ENCODE measurements around the gene SERPINA12. TPM values are rescaled to one million over a fixed set of nuclear protein-coding genes. Genes with fewer than 3 reads are reported as not detected.

The SERPINA12 gene
- total RNA-seq, 1 donor from 2014 or later = not detected

DNA sequence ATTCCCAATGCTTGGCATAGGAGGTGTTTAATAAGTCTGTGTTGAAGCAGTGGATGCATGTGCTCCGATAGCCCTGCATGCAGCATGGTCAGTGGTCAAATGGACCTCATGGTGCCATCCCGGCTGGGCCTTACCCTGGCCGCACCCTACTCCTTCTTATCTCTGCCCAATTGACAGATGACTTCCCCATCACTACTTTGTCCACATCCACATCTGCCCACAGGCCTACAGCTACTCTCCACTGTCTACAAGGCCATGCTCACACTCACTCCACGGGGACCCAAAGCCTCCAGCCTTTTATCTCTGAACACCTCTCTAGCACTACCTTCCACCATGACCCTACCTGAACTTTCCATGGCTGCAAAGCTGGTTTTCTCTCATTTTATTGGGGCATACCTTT lies 68.1 kb downstream of the SERPINA12 start:
- Histone ChIP-seq H3K27ac (no peak overlapping the region), H3K4me3 (no peak overlapping the region), H3K9me3 (no peaks in the 10 kb centered on the region), H3K36me3 (no peaks in the 10 kb centered on the region), H3K4me1 (no peaks in the 10 kb centered on the region), H3K27me3 (ENCODE audit: low read depth) (peaks cover 11% of the 10 kb centered on the region)
- intact Hi-C loops (cut with DNase I) = no loop called here
- no peak for DNase-seq
- ATAC-seq = no peak
- TF ChIP-seq, protein P1, sequence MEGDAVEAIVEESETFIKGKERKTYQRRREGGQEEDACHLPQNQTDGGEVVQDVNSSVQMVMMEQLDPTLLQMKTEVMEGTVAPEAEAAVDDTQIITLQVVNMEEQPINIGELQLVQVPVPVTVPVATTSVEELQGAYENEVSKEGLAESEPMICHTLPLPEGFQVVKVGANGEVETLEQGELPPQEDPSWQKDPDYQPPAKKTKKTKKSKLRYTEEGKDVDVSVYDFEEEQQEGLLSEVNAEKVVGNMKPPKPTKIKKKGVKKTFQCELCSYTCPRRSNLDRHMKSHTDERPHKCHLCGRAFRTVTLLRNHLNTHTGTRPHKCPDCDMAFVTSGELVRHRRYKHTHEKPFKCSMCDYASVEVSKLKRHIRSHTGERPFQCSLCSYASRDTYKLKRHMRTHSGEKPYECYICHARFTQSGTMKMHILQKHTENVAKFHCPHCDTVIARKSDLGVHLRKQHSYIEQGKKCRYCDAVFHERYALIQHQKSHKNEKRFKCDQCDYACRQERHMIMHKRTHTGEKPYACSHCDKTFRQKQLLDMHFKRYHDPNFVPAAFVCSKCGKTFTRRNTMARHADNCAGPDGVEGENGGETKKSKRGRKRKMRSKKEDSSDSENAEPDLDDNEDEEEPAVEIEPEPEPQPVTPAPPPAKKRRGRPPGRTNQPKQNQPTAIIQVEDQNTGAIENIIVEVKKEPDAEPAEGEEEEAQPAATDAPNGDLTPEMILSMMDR (IDR thresholded peaks at IDR 0.05) = no peak

DNA sequence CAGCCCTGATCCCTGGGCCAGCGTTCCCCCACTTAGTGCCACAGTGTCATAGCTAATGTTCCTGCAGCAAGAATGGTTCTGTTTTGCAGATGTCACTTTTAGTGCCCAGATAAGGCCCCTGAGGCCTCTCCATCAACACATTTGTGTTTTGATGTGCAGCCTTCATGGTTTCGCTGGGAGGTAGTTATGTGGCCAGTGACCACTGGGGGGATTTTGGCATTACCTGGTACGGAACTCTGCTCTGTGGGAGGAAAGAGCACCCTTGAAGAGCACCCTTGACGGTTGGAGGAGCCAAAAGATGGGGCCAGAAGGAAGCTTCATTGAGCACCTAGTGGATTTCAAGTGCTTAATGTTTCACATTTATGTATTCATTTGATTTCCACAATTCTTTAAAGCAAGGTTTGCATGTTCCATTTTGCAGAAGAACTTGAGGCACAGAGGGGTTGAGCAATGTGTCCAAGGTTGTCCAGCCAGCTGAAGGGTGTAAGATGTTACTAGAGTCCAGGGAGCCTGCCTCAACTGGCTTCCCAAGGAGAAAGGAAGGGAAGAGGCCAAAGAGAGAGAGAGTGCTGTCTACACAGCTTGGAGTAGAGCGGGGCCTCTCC lies 69.7 kb downstream of the SERPINA12 start:
- H3K9me3 ChIP-seq = no peaks in the 10 kb centered on the region
- TF ChIP-seq, protein P1 (IDR thresholded peaks at IDR 0.05) = no peak
- intact Hi-C loops (cut with DNase I) = no loop called here
- ATAC-seq (no peak), DNase-seq (no peak)
- H3K27me3 ChIP-seq (ENCODE audit: low read depth) = peaks cover 11% of the 10 kb centered on the region
- H3K4me1 ChIP-seq = no peaks in the 10 kb centered on the region
- H3K36me3 ChIP-seq = no peaks in the 10 kb centered on the region
- H3K4me3 ChIP-seq = no peak overlapping the region
- H3K27ac ChIP-seq = no peak overlapping the region

Other genes with a start within 250 kb of the SERPINA12 start
- not detected for gene SERPINA10, start 216.2 kb downstream of the SERPINA12 start, total RNA-seq
- gene SERPINA6, start 186.1 kb downstream of the SERPINA12 start, total RNA-seq = 1.1 TPM
- gene SERPINA2, start 142.8 kb downstream of the SERPINA12 start, total RNA-seq = not detected
- gene SERPINA1, start 120.9 kb downstream of the SERPINA12 start, total RNA-seq = 994 TPM
- gene SERPINA11, start 56.7 kb downstream of the SERPINA12 start, total RNA-seq = not detected
- not detected for gene SERPINA9, start 33.3 kb downstream of the SERPINA12 start, total RNA-seq
- not detected for gene SERPINA4, start 52.0 kb upstream of the SERPINA12 start, total RNA-seq
- 0.56 TPM for gene SERPINA5, start 72.0 kb upstream of the SERPINA12 start, total RNA-seq
- gene SERPINA3, start 102.9 kb upstream of the SERPINA12 start, total RNA-seq = 74.6 TPM